HG03135 (cell line): ENCODE data around the gene ARPC1A.
"Not testable (repeated sequence)": the region's sequence is repeated elsewhere in the genome, so short reads cannot be mapped to it uniquely, and the experiment has no call there.

Experiments
- ATAC-seq: cut with Tn5 transposase; IDR thresholded peaks from one replicate; pipeline ENCODE4 v1.9.1; 2021; ENCODE audit warnings: mild to moderate bottlenecking, moderate library complexity; ENCODE audit not compliant: unreplicated experiment

Gene ARPC1A

GRCh38 chr7:99314504-99314903 is 11.2 kb upstream of the ARPC1A start:
- no peak for ATAC-seq

- no peak for ATAC-seq
Observed at GRCh38 chr7:99320371-99320770, 5.3 kb upstream of the ARPC1A start.

GRCh38 chr7:99322659-99323058 is 3.0 kb upstream of the ARPC1A start:
- ATAC-seq = not testable (repeated sequence)

- ATAC-seq = no peak
Observed at GRCh38 chr7:99324559-99324958, 1.1 kb upstream of the ARPC1A start.

- ATAC-seq = no peak
Observed at GRCh38 chr7:99325001-99325493, 651 bp upstream of the ARPC1A start.

- ATAC-seq = no peak
Observed at GRCh38 chr7:99326408-99326782, 697 bp downstream of the ARPC1A start.

- not testable (repeated sequence) for ATAC-seq
Observed at GRCh38 chr7:99330314-99330961, 4.7 kb downstream of the ARPC1A start.

GRCh38 chr7:99331002-99331401 is 5.3 kb downstream of the ARPC1A start:
- no peak for ATAC-seq

GRCh38 chr7:99339595-99339994 is 13.9 kb downstream of the ARPC1A start:
- no peak for ATAC-seq

- no peak for ATAC-seq
Observed at GRCh38 chr7:99340659-99341058, 15.0 kb downstream of the ARPC1A start.

GRCh38 chr7:99344061-99344647 is 18.5 kb downstream of the ARPC1A start:
- ATAC-seq = no peak

GRCh38 chr7:99350641-99351040 is 24.9 kb downstream of the ARPC1A start:
- not testable (repeated sequence) for ATAC-seq

GRCh38 chr7:99352247-99352646 is 26.5 kb downstream of the ARPC1A start:
- no peak for ATAC-seq

- no peak for ATAC-seq
Observed at GRCh38 chr7:99355098-99355497, 29.4 kb downstream of the ARPC1A start.

- no peak for ATAC-seq
Observed at GRCh38 chr7:99357701-99358490, 32.2 kb downstream of the ARPC1A start.

GRCh38 chr7:99358521-99358920 is 32.8 kb downstream of the ARPC1A start:
- not testable (repeated sequence) for ATAC-seq

GRCh38 chr7:99359465-99360154 is 33.9 kb downstream of the ARPC1A start:
- no peak for ATAC-seq

GRCh38 chr7:99362801-99363200 is 37.1 kb downstream of the ARPC1A start:
- no peak for ATAC-seq

- ATAC-seq = no peak
Observed at GRCh38 chr7:99363286-99363685, 37.6 kb downstream of the ARPC1A start.

- ATAC-seq = no peak
Observed at GRCh38 chr7:99365318-99366141, 39.8 kb downstream of the ARPC1A start.
